HepG2 (cell line): ENCODE results near the gene RSPH9. TPM values are rescaled to one million over a fixed set of nuclear protein-coding genes. Genes with fewer than 3 reads are reported as not detected.

ENCODE experiments used
- ATF4 ChIP-seq, 2 experiments: fragments of 450-650 bp in 1 of 2; sonication (generic) in 1 of 2; formaldehyde crosslinking; IDR thresholded peaks; 2 replicates each; pipeline versions ENCODE4 v1.5.0 to v1.8.0; 2020 to 2022; ENCODE audit warnings: mild to moderate bottlenecking in 1 of 2, missing genetic modification reagents in 1 of 2
- FOSL2 ChIP-seq: sonication (generic); formaldehyde crosslinking; IDR thresholded peaks from 2 replicates; pipeline ENCODE4 v1.4.0; 2020; ENCODE audit warnings: missing genetic modification reagents
- FOXP1 ChIP-seq, 2 experiments: fragments of 450-650 bp in 1 of 2; IDR thresholded peaks; 2 replicates each; pipeline ENCODE4 v1.6.1; 2017 to 2018; ENCODE audit warnings: antibody characterized with exemption in 1 of 2
- GZF1 ChIP-seq: sonication (generic); formaldehyde crosslinking; IDR thresholded peaks from 2 replicates; pipeline ENCODE4 v1.5.1; 2020; ENCODE audit warnings: mild to moderate bottlenecking, missing genetic modification reagents
- HOXD1 ChIP-seq: sonication (generic); formaldehyde crosslinking; IDR thresholded peaks from 2 replicates; pipeline ENCODE4 v1.5.0; 2020; ENCODE audit warnings: missing genetic modification reagents
- KLF13 ChIP-seq: sonication (generic); formaldehyde crosslinking; IDR thresholded peaks from 2 replicates; pipeline ENCODE4 v1.4.0; 2020; ENCODE audit warnings: mild to moderate bottlenecking, missing genetic modification reagents
- MAF1 ChIP-seq: sonication (generic); formaldehyde crosslinking; IDR thresholded peaks from 2 replicates; pipeline ENCODE4 v1.5.0; 2020; ENCODE audit warnings: missing genetic modification reagents, borderline replicate concordance
- NFKB2 ChIP-seq: sonication (generic); formaldehyde crosslinking; IDR thresholded peaks from 2 replicates; pipeline ENCODE4 v1.4.0; 2020; ENCODE audit warnings: missing genetic modification reagents, borderline replicate concordance
- POLR2A ChIP-seq, 2 experiments: IDR thresholded peaks; 2 replicates each; pipeline ENCODE4 v1.6.1; 2011; ENCODE audit warnings: low read depth in 2 of 2, low read length in 2 of 2, mild to moderate bottlenecking in 1 of 2, moderate library complexity in 1 of 2; ENCODE audit not compliant: insufficient read depth in 1 of 2
- SMAD3 ChIP-seq: sonication (generic); formaldehyde crosslinking; IDR thresholded peaks from 2 replicates; pipeline ENCODE4 v1.4.0; 2020; ENCODE audit warnings: missing genetic modification reagents
- SNAPC2 ChIP-seq: sonication (generic); formaldehyde crosslinking; IDR thresholded peaks from 2 replicates; pipeline ENCODE4 v1.8.1; 2022; ENCODE audit warnings: mild to moderate bottlenecking, missing genetic modification reagents
- ZBTB26 ChIP-seq: IDR thresholded peaks from 2 replicates; pipeline ENCODE4 v1.6.1; 2016; ENCODE audit warnings: missing compliant biosample characterization, missing genetic modification reagents, borderline replicate concordance
- ZGPAT ChIP-seq: IDR thresholded peaks from 2 replicates; pipeline ENCODE4 v1.6.1; 2016; ENCODE audit warnings: mild to moderate bottlenecking
- ZNF567 ChIP-seq: sonication (generic); formaldehyde crosslinking; IDR thresholded peaks from 2 replicates; pipeline ENCODE4 v1.8.1; 2023; ENCODE audit warnings: mild to moderate bottlenecking, missing genetic modification reagents, borderline replicate concordance
- ZNF7 ChIP-seq: IDR thresholded peaks from 2 replicates; pipeline ENCODE4 v1.6.1; 2016; ENCODE audit warnings: missing biosample characterization, missing genetic modification reagents
- ZNF713 ChIP-seq: sonication (generic); formaldehyde crosslinking; IDR thresholded peaks from 2 replicates; pipeline ENCODE4 v1.4.0; 2020; ENCODE audit warnings: mild to moderate bottlenecking, missing genetic modification reagents
- ZNF772 ChIP-seq: sonication (generic); formaldehyde crosslinking; IDR thresholded peaks from 2 replicates; pipeline ENCODE4 v1.5.0; 2020; ENCODE audit warnings: mild to moderate bottlenecking, missing genetic modification reagents
- ZNF800 ChIP-seq: sonication (generic); formaldehyde crosslinking; IDR thresholded peaks from 2 replicates; pipeline ENCODE4 v1.4.0; 2020; ENCODE audit warnings: missing genetic modification reagents
- ZSCAN22 ChIP-seq: sonication (generic); formaldehyde crosslinking; IDR thresholded peaks from 2 replicates; pipeline ENCODE4 v1.4.0; 2020; ENCODE audit warnings: mild to moderate bottlenecking, missing genetic modification reagents
- polyA plus RNA-seq, 8 experiments: library from polyadenylated mRNA; depleted of rRNA in 3 of 8; stranded (reverse) in 7 of 8; unstranded in 1 of 8; fragments of >200 nt; fragmentation: Illumina TruSeq in 4 of 8; extraction: Trizol in 4 of 8; gene quantifications; 2 replicates each; pipeline versions ENCODE4 v1.2.1 to v1.2.3, GENCODE V29; 2011 to 2016; ENCODE audit warnings: low read depth in 4 of 8, missing spikeins in 1 of 8, mixed read lengths in 1 of 8; ENCODE audit not compliant: insufficient read depth in 1 of 8
- total RNA-seq, 5 experiments: library from RNA; depleted of rRNA; stranded (reverse); fragments of >200 nt; fragmentation: Illumina TruSeq; extraction: Trizol; gene quantifications; 2 replicates each; pipeline ENCODE4 v1.2.3, GENCODE V29; 2016; ENCODE audit warnings: low read depth in 1 of 5

RSPH9 gene
- total and polyA plus RNA-seq, 2 of the 13 experiments (the other 11 are each of a cell fraction or from before 2014, with no cell fraction given) = 0.04 TPM; not detected in 1

GRCh38 chr6:43687437-43688347, 42.9 kb downstream of the RSPH9 start, which contains the start of gene MRPS18A (continued):
- TF ChIP-seq GZF1 (CRISPR knock-in tag) = 0 out of 2 replicates have a peak, but pooled peaks have one; percentile 27
- no peak for TF ChIP-seq MAF1
- no peak for TF ChIP-seq FOXP1 (IDR thresholded peaks at IDR 0.05)
- no peak for TF ChIP-seq FOXP1 (CRISPR knock-in tag; IDR thresholded peaks at IDR 0.05)
- TF ChIP-seq ZBTB26 = peak; percentile 77; the same call in 1 of the 2 replicates
- TF ChIP-seq ZNF800 (CRISPR knock-in tag) = no peak
- TF ChIP-seq NFKB2 (CRISPR knock-in tag) = peak; percentile 73; the same call in 1 of the 2 replicates
- peak; percentile 80 to 82 for TF ChIP-seq POLR2A (IDR thresholded peaks at IDR 0.05; ENCODE audit: insufficient read depth in 1 of 2, low read depth in 2 of 2, low read length in 2 of 2)
- TF ChIP-seq ZNF713 (CRISPR knock-in tag) = no peak
- TF ChIP-seq SNAPC2 (CRISPR knock-in tag) = no peak
- TF ChIP-seq FOSL2 (CRISPR knock-in tag) = peak; percentile 48
- no peak for TF ChIP-seq ZNF772 (CRISPR knock-in tag)
- TF ChIP-seq KLF13 (CRISPR knock-in tag) = no peak
- peak; percentile 92 for TF ChIP-seq ZGPAT (CRISPR knock-in tag)
- TF ChIP-seq ZSCAN22 (CRISPR knock-in tag) = 0 out of 2 replicates have a peak, but pooled peaks have one; percentile 21
- no peak for TF ChIP-seq HOXD1
- TF ChIP-seq ATF4 (CRISPR knock-in tag; IDR thresholded peaks at IDR 0.05) = no peak
- no peak; the same call in 1 of the 2 replicates for TF ChIP-seq ZNF567 (CRISPR knock-in tag)
- TF ChIP-seq ZNF7 (CRISPR knock-in tag) = 0 out of 2 replicates have a peak, but pooled peaks have one; percentile 14
- TF ChIP-seq SMAD3 (CRISPR knock-in tag) = 0 out of 2 replicates have a peak, but pooled peaks have one; percentile 66
